Kidney epithelial cell (primary cell): ENCODE results near the gene TSPAN16. TPM values are rescaled to one million over a fixed set of nuclear protein-coding genes. Genes with fewer than 3 reads are reported as not detected.

Experiments
- DNase-seq: peaks from one replicate; pipeline ENCODE4 v3.0.0-alpha.2; 2010; ENCODE audit warnings: low read depth
- H3K27me3 ChIP-seq: 2 replicates; pipeline ENCODE4 v1.6.0; 2011; ENCODE audit warnings: low read length; ENCODE audit not compliant: control insufficient read depth, insufficient read depth
- H3K36me3 ChIP-seq: 2 replicates; pipeline ENCODE4 v1.5.1; 2011; ENCODE audit warnings: low read length; ENCODE audit not compliant: control insufficient read depth, insufficient read depth
- H3K4me3 ChIP-seq: 2 replicates; pipeline ENCODE4 v1.5.1; 2011; ENCODE audit warnings: low read depth, mild to moderate bottlenecking, control low read depth, low read length
- CTCF ChIP-seq: IDR thresholded peaks from 2 replicates; pipeline ENCODE4 v1.5.1; 2011; ENCODE audit warnings: mild to moderate bottlenecking, moderate library complexity, low read length, control low read depth, inconsistent platforms; ENCODE audit not compliant: insufficient read depth, poor library complexity, severe bottlenecking
- total RNA-seq: library from RNA; depleted of rRNA; stranded (reverse); fragments of >200 nt; gene quantifications from 2 replicates; pipeline ENCODE4 v1.2.3, GENCODE V29; 2015

Gene TSPAN16
- total RNA-seq, 1 donor from 2014 or later, result not detected

- TF ChIP-seq CTCF, result no peak
- Histone ChIP-seq H3K36me3 (no peaks in the 10 kb centered on the region), H3K4me3 (no peak overlapping the region), H3K27me3 (peaks cover 2% of the 10 kb centered on the region)
- no peak for DNase-seq
Observed at GRCh38 chr19:11359421-11359820, 63.5 kb downstream of the TSPAN16 start.

GRCh38 chr19:11361037-11361770 lies 65.2 kb downstream of the TSPAN16 start:
- no peak for TF ChIP-seq CTCF
- H3K4me3 ChIP-seq, result no peak overlapping the region
- H3K36me3 ChIP-seq, result no peaks in the 10 kb centered on the region
- no peak for DNase-seq
- H3K27me3 ChIP-seq, result peaks cover 2% of the 10 kb centered on the region

- Histone ChIP-seq H3K36me3 (no peaks in the 10 kb centered on the region), H3K27me3 (no peaks in the 10 kb centered on the region), H3K4me3 (no peak overlapping the region)
- DNase-seq, result no peak
- TF ChIP-seq CTCF, result no peak
Observed at GRCh38 chr19:11361771-11362731, 66.1 kb downstream of the TSPAN16 start.

GRCh38 chr19:11363881-11364280 lies 67.9 kb downstream of the TSPAN16 start:
- no peak for TF ChIP-seq CTCF
- Histone ChIP-seq H3K36me3 (no peaks in the 10 kb centered on the region), H3K4me3 (no peak overlapping the region), H3K27me3 (no peaks in the 10 kb centered on the region)
- DNase-seq, result no peak

- H3K4me3 ChIP-seq, result no peak overlapping the region
- no peaks in the 10 kb centered on the region for H3K27me3 ChIP-seq
- no peak for DNase-seq
- TF ChIP-seq CTCF, result no peak
- H3K36me3 ChIP-seq, result no peaks in the 10 kb centered on the region
Observed at GRCh38 chr19:11364296-11364904, 68.4 kb downstream of the TSPAN16 start.
